Measurements from ENCODE around the gene EEF1G.

EEF1G gene

DNA sequence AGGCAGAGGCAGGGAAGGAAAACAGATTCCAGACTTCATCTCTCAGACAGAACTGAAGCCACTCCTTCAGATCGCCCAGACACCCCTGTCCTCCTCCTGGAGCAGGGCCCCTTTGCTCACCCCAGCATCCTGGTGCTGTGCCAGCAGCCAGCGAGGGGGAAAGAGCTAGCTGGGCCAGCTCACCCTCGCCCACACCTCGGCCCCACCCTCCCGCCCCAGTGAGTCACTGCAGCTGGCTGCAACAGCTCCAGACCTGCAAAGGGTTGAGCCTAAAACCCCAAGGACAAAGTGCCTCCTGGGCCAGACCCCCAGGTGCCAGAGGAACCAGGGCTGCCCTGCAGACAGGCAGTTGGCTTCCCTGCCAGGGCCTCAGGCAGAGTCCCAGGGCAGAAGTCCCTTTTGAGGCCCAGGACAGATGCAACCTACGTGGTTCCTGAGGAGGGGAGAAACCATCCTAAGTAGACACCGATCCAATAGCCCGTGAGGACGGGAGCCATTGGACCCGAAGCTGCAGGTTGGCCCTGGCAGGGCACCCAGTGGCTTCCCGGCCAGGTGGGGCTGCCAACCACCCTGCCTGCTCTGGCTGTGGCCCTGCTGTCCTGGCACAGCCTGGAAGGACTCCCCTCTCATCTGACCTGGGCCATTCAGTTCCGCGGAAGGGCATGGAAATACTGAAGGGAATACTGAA is 34.3 kb downstream of the EEF1G start:
- DNase-seq (peak; percentile 71), ATAC-seq (peak; percentile 47)

DNA sequence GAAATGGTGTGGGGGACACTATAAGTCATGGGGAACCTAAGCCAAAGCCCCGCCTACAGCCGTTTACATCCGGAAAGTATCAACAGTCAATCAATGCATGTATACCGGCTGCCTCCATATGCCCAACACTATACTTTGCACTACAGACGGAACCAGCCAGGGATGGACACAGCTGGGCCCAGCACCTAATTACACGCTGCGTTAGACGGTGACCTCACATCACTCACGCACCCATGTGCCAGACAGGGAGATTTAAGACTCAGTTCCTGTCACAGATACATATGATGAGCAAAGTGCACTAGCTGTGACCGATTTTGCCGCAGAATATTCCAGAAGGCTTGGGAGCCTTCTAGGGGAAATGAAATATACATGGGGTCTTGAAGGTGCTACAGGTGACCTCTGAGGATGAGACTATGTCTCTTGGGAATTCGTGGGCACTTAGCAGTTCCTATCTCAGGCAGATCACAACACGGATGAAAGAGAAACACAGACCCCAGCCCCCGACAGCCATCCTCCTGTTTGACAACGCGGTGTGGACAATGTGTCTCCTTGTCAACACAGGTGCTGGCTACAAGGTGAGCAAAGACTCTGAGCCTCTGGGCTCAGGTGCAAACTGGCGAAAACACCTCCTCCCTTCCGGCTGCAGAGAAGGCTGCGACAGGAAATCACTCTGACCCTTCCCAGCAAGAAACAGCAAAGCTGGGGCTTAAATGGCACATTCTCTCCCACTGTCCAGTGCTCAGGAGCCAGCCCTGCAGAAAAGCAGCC is 35.0 kb downstream of the EEF1G start:
- no peak for ATAC-seq

DNA sequence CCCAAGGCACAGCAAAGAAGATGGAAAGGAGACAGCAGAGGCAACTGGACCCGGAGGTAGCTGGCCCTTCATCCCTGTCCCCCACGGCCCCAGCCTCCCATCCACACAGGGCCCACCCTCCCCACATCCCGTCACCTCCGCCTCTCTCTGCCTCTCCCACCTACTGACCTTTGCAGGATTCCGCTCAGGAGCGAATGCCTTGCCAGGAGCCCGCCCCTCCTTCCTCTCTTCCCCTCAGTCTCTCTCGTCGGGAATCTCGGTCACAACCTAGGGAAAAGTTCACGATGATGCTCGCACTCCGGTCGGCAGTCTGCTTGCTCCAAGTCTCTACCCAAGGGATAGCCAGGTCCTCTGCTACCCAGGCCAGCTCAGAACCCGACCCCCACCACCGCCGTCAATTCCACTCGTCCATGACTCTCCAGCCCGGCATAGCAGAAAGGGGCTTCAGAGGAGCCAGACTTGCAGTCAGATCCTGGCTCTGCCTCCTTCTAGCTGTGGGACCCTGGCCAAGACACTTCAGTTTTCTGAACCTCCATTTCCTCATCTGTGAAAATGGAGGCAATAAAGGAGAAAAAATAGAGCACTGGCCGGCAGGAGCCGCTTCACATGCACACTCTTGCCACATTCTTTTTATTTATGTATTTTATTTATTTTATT is 37.3 kb downstream of the EEF1G start:
- DNase-seq, result no peak
- no peak for ATAC-seq

More for the DNA sequence above, 35.0 kb downstream of the EEF1G start:
- DNase-seq, result no peak

DNA sequence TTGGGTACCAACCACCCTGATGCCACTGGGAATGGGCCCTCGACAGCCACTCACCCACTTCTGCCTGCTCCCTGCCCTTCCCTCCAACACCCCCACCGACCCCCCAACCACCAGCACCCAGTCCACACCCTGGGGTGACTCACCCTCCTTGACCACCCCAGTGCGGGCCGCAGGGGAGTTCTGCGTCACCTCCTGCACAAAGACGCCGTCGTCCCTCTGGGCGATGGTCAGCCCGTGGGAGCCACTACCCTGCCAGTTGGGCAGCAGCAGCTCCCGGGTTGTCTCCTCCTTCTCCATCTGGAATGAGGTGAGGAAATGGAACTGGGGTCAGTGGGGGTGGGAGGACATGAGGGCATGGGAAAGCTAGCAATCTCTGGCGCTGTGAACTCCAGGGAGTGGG is 37.9 kb downstream of the EEF1G start:
- DNase-seq, result no peak
- ATAC-seq, result no peak

DNA sequence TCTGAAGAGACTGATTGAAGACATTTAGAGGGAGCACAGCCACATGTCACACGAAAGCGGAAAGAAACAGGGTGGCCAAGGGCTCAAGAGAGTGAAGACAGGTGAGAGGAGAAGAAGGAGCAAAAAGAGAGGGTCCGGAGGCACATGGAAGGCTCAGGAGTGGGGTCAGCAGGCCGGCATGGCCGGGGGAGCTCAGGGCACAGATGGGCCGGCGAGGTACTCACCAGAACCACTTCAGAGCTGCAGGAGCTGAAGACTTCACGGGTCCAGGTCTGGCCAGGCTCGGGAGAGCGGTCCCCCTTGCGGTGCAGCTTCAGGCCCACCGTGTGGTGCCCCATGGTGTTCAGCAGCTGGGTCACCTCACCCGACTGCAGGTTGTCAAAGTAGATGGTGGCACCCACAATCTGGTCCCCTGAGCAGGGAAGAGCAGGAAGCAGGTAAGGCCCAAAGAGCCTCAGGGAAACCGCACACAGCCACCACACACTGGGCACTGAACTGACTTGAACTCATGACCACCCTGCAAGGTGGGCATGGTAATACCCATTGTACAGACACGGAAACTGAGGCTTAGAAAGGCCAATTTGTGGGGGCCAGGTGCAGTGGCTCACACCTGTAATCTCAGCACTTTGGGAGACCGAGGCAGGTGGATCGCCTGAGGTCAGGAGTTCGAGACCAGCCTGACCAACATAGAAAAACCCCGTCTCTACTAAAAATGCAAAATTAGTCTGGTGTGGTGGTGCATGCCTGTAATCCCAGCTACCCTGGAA is 38.7 kb downstream of the EEF1G start:
- ATAC-seq, result no peak
- no peak for DNase-seq

DNA sequence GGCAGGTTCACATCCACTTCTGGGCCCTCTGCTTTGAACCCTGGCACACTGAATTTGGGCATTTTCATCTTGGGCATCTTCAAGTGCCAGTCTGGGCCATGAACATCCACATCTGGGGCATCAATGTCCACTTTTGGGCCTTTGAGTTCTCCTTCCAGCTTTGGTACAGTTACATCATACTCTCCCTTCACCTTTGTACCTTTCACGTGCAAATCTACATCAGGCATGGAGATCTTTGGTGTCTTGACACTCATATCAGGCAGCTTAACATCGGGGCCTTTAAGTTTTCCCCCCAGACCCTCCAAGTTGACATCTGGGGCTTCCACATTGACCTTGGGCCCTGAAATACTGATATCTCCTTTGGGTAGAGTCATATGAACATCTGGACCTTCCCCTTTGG is 41.6 kb downstream of the EEF1G start:
- ATAC-seq (no peak), DNase-seq (no peak)

DNA sequence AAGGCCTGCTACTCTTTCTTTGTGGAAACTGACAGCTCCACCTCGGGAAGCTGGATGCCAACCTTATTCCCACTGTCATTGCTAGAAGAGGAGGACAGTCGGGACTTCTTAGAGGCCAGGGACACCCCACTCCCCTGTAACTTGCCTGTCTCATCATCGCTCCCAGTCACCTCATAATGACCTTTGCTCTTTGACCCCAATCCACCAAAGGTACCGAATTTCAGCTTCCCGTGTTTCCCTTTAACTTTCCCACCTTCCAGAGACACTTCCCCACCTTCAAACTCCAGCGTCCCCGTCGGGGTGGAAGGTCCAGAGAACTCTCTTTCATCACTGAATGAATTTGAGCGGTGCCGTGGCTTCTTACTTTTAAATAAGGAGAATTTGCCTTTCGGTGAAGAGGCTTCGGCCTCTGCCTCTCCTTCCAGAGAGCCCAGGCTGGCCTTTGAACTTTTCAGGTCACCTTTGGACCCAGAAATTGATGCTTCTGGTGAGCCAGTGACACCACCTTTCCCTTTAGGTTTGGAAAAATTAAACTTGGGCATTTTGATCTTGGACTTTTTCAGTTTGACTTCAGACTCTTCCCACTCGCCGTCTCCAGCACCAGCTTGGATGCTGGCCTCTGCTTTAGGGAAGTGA is 56.8 kb downstream of the EEF1G start:
- DNase-seq, result no peak
- no peak for ATAC-seq

DNA sequence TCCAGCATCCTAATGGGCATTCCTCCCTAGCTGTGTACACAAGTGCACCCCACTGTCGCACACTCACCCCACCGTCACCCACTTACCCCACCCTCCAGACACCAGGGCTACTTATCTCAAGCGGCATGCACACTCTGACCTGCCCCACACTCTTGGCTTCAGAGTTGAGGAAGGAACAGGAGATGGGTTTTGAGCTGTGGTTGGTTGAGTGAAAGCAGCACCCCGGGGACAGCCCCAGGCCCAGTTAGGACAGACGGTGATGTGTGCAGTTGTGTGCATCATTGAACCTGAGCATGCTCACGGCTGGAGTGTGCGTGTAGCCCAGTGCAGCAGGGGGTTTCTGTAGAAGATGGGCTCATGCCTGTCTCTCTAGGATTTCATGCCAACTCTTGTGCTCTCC is 59.5 kb downstream of the EEF1G start:
- DNase-seq, result no peak
- ATAC-seq, result peak; percentile 57

DNA sequence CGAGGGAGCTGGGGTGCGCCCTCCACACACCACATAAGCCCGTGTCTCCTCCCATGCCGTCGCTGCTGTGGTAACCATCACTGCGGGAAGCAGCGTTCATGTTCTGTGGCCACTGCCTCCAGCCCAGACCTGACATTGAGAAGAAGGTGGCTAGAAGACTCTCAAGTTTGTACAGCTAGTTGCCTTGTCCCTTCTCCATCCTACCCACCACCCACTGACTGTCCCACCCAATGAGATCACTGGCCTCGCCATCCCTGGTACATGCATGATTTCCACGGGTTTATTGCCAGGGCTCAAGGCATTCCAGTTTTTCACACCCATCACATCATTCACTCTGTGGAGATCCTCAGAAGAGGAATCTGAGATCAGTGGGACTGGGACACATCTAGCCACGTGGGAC is 60.1 kb downstream of the EEF1G start:
- DNase-seq, result no peak
- no peak for ATAC-seq

DNA sequence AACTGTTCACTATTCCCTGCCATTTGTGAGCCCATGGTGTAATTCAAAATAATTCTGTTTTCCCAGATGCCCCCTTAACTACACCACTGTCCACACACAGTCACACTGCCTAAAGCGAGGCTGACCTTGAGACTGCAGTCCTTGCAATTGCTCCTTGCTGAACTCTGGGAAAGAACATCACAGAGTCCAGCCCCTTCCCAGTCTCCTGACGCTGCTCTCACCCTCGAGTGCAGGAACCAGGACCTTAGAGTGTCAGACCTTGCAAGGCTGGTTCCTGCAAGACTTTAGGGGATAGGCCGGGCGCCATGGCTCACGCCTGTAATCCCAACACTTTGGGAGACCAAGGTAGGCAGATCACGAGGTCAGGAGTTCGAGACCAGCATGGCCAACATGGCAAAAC is 60.7 kb downstream of the EEF1G start:
- DNase-seq, result no peak
- ATAC-seq, result no peak

Data from stimulated activated naive CD8-positive, alpha-beta T cell treated with anti-CD3 and anti-CD28 coated beads, Interleukin-15, Interleukin-2, amounts not matched to agents 100 U/mL and 50 U/mL, for 24 hours (primary cell).